GM19023 (cell line): ENCODE measurements around the gene C11orf52.
"Not testable (repeated sequence)": the region's sequence is repeated elsewhere in the genome, so short reads cannot be mapped to it uniquely, and the experiment has no call there.

Source experiments
- ATAC-seq: cut with Tn5 transposase; IDR thresholded peaks from one replicate; pipeline ENCODE4 v1.9.1; 2021; ENCODE audit warnings: mild to moderate bottlenecking, moderate library complexity; ENCODE audit not compliant: unreplicated experiment

C11orf52 gene

GRCh38 chr11:111918390-111919256 is at the start of gene C11orf52:
TSS of gene C11orf52 (plus strand) at chr11:111918913. CDS start at chr11:111918973, 60 bp downstream.
- no peak for ATAC-seq

- ATAC-seq = no peak
Measured at GRCh38 chr11:111870113-111870512, 48.6 kb upstream of the C11orf52 start.

DNA sequence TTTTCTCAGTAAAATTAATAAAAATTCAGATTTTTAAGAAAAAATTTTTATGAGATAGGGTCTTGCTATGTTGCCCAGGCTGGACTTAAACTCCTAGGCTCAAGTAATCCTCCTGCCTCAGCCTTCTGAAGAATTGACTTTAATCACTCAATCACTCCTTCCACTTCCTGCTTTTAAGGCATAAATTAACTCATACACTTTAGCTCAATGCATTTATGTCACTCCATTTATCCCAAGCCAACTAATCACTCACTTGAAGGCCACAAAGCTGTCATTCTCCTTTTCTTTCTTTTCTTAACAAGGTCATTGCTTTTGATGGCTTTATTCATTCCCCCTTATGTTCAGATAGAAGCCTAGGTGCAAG is 48.2 kb upstream of the C11orf52 start:
- ATAC-seq = peak; percentile 4

DNA sequence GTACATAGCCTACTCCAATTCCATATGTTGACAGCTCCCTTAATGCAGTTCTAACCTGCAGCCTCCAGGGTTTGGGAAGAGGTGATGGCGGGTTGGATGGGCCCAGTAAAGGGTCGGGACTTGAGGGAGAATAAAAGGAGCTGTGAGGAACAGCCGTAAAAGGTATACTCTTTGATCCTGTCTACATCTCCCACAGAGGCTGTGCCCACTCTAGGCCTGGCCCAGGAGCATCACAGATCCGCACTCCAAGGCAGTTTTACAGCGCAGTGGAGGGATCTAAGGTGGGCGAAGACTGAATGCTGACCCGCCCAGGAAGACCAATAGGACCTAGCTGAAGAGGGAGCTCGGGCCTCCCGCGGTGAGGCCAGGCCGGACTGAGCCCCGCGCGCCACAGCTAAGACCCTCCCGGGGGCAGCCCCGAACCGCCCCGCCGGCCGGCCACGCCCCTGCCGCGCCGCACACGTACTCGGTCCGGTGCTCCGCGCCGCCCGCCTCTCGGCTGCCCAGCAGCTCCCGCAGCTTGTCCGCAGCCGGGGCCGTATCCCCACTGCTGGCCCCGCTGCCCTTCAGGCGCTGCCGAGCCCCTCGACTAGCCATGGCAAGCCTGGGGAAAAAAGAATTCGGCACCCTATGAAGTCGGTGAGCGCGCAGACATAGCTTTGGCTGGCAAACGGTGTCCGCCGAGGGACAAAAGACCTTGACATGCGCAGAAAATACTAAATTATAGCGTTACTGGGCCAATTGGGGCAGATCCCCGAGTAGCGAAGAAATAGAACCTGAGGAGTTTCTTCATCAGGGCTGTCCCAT is 47.6 kb upstream of the C11orf52 start, which contains the start of gene ALG9:
Gene ALG9, minus strand, starts transcription at position 696 of the 807 bp plus-strand sequence. Its CDS starts 99 bp downstream, at position 597.
- peak; percentile 91 for ATAC-seq

GRCh38 chr11:111871693-111872161 is 47.0 kb upstream of the C11orf52 start:
- no peak for ATAC-seq

DNA sequence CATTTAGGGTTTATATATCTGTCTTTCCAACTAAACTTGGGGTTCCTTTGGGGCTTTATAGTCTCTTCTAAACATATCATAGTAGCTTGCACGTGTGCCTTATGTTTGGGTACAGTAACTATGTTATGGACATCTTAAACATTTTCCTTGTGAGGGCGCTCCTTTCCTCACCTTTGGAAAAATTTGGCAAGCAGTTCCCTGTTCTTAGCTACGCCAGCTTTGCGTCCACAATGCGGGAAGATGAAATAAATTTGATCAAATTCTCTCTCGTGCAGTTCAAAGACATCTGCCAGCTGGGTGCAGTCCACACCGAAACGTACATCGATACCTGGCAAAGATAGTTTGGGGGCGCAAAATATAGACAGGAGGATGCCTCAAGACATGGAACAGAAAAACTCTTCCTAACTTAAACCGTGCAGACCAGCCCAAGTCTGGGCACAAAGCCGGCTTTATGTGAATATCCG is 40.3 kb upstream of the C11orf52 start:
- ATAC-seq = peak; percentile 4

- peak; percentile 92 for ATAC-seq
Measured at GRCh38 chr11:111878849-111879636, 39.7 kb upstream of the C11orf52 start, which contains the start of the genes CFAP68 and FDXACB1. TSS of gene CFAP68 (plus strand) at chr11:111879541. CDS start at chr11:111879561, 20 bp downstream. TSS of gene FDXACB1 (minus strand) at chr11:111879165. CDS start at chr11:111879132, 33 bp downstream.

GRCh38 chr11:111879637-111879960 is 39.1 kb upstream of the C11orf52 start:
- ATAC-seq = no peak

GRCh38 chr11:111882202-111882601 is 36.5 kb upstream of the C11orf52 start:
- no peak for ATAC-seq

DNA sequence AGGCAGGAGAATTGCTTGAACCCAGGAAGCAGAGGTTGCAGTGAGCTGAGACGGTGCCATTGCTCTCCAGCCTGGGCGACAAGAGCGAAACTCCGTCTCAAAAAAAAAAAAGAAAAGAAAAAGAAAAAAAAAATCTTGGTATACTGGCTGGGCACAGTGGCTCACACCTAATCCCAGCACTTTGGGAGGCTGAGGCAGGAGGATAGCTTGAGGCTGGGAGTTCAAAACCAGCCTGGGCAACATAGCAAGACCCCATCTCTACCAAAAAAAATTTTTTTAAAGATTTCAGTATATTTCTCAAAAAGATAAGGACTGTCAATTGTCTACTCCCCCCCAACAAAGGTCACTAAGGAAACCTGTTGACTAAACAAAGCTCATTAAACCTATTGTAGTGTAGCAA is 33.7 kb upstream of the C11orf52 start:
- not testable (repeated sequence) for ATAC-seq

DNA sequence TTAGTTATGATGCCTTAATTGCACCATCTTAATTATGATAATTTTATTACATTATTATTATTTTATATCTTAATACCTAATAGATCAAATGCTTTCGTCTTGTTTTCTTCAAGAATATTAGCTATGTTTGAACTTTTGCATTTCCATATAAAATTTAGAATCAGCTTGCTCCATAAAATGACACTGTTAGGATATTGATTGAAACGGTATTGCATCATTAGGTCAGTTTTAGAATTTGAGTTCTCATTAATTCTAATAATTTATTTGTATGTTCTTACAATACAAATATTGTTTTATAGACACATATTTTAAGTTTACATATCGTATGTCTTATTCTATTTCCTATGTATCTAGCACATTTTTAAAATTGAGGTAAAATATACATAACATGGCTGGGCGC is 32.7 kb upstream of the C11orf52 start:
- ATAC-seq = no peak

DNA sequence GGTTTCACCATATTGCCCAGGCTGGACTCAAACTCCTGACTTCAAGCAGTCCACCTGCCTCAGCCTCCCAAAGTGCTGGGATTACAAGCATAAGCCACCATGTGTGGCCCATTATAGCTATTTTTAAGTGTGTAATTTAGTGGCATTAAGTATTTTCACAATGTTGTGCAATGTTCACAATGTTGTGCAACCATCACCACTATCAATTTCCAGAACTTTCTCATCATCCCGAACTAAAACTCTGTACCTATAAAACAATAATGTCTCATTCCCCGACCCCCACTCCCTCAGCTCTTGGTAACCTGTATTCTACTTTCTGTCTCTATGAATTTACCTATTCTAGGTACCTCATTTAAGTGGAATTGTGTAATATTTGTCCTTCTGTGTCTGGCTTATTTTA is 31.9 kb upstream of the C11orf52 start:
- no peak for ATAC-seq

- ATAC-seq = no peak
Measured at GRCh38 chr11:111905411-111905810, 13.3 kb upstream of the C11orf52 start.

DNA sequence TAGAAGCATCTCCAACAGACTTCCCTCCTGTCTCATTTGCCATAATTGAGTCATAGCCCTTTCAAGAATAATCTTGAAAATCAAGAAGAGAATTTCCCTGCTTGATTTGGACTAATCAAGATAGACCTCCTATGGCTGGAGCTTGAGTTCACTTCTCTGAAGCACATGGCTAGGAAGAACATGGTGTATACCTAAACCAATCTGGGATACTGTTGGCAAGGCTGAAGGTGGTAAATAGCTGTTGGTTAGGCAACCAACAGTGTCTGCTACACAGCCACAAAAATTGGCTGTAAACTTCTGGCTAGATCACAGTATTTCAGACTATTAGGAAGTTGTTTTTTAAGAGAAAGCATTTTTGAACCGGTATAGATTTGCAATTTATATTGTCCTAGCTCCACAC is 12.0 kb upstream of the C11orf52 start:
- ATAC-seq = no peak

DNA sequence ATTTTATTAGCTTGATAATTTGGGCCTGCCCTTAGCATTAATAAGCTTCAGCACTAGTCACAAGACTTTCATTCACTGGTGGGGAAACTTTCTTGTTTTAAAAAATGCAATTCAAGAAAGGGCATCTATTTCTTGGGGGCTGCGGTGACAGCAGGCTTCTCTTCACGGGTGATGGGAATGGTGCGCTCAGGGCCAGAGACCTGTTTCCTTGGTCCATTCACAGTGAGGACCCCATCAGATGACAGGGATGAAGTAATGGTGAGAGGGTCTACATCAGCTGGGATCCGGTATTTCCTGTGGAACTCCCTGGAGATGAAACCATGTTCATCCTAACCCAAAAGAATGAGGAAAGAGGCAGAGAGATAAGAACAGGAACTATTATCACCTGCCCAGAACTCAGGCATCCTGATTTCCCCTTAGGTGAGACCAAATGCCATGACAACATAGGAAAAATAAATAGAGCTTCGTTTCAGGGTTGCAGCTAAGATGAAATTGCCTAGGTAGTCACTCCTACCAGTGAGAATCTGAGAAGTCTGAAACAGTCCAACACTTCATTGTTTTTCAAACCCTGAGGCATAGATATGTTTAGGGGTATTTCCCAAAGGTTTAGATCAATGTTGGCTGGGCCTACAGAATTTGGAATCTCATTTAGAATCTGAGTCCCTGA is 9.9 kb upstream of the C11orf52 start:
- ATAC-seq = no peak

DNA sequence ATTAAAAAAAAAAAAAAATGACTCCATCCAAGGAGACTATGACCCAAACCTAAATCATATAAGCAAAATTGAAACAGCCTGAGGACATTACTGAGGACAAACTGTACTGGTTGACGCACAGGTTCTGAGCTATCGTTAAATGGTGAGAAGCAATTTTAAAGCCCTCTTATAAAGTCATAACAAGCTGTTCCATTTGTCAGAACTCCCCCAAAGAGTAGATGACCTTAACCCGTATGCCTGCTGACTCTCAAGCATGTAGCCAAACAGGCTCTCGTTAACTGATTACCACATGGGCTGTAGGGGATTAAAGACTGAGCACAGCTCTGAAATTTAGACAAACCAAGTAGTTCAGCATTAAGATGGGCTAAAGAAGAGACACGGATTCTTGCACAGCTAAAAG is 9.3 kb upstream of the C11orf52 start:
- ATAC-seq = no peak

DNA sequence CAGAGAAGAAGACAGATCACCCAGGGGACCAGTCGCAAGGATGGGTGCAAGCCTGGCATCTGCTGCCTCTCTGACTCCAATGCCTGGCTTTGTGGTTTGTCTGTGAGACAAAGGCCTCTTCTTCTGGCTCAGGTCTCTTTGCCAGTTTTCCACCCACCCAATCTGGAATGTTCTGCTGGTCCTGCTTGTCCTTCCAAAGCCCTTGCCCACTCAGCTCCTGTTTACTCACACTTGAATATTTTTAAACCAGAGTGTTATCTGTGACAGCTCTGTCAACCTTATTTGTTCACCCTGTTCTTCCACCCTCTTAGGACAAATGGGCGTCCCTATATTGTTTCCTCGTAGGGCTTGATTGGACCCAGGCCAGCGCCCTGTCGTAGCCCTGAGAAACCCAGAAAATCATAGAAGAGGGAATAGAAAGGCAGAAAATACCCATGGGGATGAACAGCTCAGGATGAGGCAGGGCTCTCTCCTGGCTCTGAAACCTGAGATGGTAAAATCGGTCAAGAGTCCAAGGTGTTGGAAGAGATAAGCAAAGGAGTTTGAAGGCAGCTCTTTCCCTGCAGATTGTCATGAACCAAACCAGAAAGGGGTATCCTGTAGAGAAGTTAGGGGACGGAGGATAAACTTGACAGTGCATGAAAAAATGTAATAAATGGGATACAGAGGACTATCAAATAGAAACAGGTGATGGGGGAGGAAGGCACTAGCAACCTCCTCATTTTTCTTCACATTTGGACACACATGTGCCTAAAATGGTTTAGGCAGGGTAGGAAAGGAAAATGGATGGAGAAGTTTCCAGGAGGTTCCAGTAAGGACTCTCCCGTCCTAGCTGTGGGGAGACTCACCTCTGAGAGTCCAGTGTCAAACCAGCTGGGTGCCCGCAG is 7.8 kb upstream of the C11orf52 start:
- ATAC-seq = no peak

DNA sequence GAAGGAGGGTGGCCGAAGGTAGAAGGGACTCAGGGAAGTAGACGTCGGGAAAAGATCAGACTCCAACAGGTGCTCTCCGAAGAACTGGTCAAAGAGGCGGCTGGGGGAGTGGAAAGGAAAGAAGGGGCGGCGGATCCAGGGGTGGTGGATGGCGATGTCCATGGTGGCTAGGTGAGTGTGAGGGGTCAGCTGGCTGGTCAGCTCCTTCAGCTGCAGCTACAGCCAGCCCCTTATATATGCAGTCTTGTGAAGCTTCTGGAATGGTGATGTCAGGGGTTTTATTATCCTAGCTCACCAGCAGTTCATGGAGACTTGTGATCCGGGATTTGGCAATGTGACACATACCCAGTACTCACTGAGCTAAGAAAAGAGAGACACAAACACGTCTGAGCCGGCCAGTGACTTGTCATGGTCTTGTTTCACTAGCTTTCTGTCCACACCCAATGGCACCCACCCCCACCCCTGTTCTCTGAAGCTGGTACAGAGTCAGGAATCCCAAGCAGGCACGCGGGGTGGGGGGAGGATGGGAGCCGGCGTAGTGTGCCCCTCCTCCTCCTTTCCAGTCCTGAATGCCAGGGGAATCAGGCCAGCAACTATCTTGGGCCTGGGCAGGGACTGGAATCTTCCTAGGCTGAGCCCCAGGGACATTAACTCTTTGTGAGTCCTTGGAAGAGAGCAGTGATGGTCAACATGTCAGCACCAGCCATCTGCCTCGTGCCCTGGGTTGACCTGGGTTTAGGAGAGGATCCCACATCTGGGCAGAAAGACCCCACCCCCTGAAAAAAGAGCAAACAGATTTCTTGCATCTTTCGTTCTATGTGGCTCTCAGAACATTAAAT is 6.9 kb upstream of the C11orf52 start, which contains the start of gene CRYAB:
Gene CRYAB, minus strand, starts transcription at position 208 of the 839 bp plus-strand sequence. Its CDS starts 46 bp downstream, at position 162.
- no peak for ATAC-seq
